Neural progenitor cell (in vitro differentiated cells): Measurements from ENCODE around the gene PRRX2.

Source experiments
- EZH2 ChIP-seq: fragments of 200-600 bp; sonication (generic); IDR thresholded peaks from 2 replicates; pipeline ENCODE4 v1.6.1; 2017; ENCODE audit warnings: antibody characterized with exemption, mild to moderate bottlenecking, moderate library complexity
- TF ChIP-seq, protein P1 (sequence below): fragments of 200-600 bp; sonication (generic); IDR thresholded peaks from 2 replicates; pipeline ENCODE4 v1.5.1; 2017; ENCODE audit warnings: antibody characterized with exemption, mild to moderate bottlenecking

DNA sequence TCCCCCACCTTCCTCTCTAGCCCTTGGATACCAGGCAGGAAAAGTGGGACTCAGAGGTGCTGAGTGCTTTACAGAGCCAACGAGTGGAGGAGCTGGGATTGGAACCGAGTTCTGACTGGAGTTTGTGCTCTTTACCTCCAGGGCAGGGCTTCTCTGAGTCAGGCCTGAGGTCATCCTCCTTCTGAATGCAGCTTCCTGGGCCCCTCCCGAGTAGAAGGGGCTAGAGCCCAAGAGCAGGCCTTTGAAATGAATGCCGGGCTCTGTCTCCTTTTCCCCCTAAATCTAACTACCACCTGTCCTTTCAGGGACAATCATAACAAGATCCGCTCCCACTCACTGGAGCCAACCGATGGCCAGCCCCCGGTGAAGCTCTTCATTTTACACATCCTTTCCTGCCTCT is 74.7 kb downstream of the PRRX2 start:
- no peak for TF ChIP-seq EZH2
- TF ChIP-seq, protein P1, sequence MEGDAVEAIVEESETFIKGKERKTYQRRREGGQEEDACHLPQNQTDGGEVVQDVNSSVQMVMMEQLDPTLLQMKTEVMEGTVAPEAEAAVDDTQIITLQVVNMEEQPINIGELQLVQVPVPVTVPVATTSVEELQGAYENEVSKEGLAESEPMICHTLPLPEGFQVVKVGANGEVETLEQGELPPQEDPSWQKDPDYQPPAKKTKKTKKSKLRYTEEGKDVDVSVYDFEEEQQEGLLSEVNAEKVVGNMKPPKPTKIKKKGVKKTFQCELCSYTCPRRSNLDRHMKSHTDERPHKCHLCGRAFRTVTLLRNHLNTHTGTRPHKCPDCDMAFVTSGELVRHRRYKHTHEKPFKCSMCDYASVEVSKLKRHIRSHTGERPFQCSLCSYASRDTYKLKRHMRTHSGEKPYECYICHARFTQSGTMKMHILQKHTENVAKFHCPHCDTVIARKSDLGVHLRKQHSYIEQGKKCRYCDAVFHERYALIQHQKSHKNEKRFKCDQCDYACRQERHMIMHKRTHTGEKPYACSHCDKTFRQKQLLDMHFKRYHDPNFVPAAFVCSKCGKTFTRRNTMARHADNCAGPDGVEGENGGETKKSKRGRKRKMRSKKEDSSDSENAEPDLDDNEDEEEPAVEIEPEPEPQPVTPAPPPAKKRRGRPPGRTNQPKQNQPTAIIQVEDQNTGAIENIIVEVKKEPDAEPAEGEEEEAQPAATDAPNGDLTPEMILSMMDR = no peak
